WTC11 (cell line): ENCODE measurements around the gene FAM13A. TPM values are rescaled to one million over a fixed set of nuclear protein-coding genes. Genes with fewer than 3 reads are reported as not detected.

Experiments
- ATAC-seq: fragments of 200-7000 bp; cut with Tn5 transposase; 2 replicates; pipeline ENCODE4 v1.10.0; 2021; ENCODE audit warnings: mild to moderate bottlenecking, moderate library complexity
- CTCF ChIA-PET: fragments of 300-600 bp; sonication (Branson Sonifier 250); formaldehyde crosslinking; loops from one replicate; lab custom pipeline; 2021; ENCODE audit warnings: antibody characterized with exemption; lab: Charles Lee
- POLR2A ChIA-PET: fragments of 350-600 bp; sonication (Branson Sonifier 250); formaldehyde crosslinking; loops from one replicate; lab custom pipeline; 2021; ENCODE audit warnings: antibody characterized with exemption; lab: Charles Lee
- DNase-seq: peaks from one replicate; pipeline ENCODE4 v3.0.0; 2021; ENCODE audit warnings: low spot score
- H3K27ac Mint-ChIP-seq: 2 replicates; pipeline ENCODE4 v1.8.0; 2021; ENCODE audit warnings: mixed read lengths
- H3K27me3 Mint-ChIP-seq: 2 replicates; pipeline ENCODE4 v1.8.0; 2021; ENCODE audit warnings: low read depth, mild to moderate bottlenecking, moderate library complexity, mixed read lengths
- H3K36me3 Mint-ChIP-seq: 2 replicates; pipeline ENCODE4 v1.8.0; 2021; ENCODE audit warnings: mixed read lengths
- H3K4me1 Mint-ChIP-seq: 2 replicates; pipeline ENCODE4 v1.8.0; 2022; ENCODE audit warnings: mixed read lengths
- H3K4me3 Mint-ChIP-seq: 2 replicates; pipeline ENCODE4 v1.8.0; 2021; ENCODE audit warnings: mild to moderate bottlenecking, moderate library complexity, mixed read lengths
- H3K9me3 Mint-ChIP-seq: 2 replicates; pipeline ENCODE4 v1.8.0; 2021; ENCODE audit warnings: mixed read lengths
- CREB1 ChIP-seq: sonication (generic); formaldehyde crosslinking; IDR thresholded peaks from 2 replicates; pipeline ENCODE4 v1.8.0; 2023; ENCODE audit warnings: mild to moderate bottlenecking, missing genetic modification reagents
- CREM ChIP-seq: sonication (generic); formaldehyde crosslinking; IDR thresholded peaks from 2 replicates; pipeline ENCODE4 v1.8.1; 2022; ENCODE audit warnings: mild to moderate bottlenecking, missing genetic modification reagents, moderate library complexity
- ELF4 ChIP-seq: sonication (generic); formaldehyde crosslinking; IDR thresholded peaks from 2 replicates; pipeline ENCODE4 v1.8.1; 2022; ENCODE audit warnings: low read depth, mild to moderate bottlenecking, moderate library complexity, missing genetic modification reagents
- ETV6 ChIP-seq: sonication (generic); formaldehyde crosslinking; IDR thresholded peaks from 2 replicates; pipeline ENCODE4 v1.8.1; 2022; ENCODE audit warnings: mild to moderate bottlenecking, missing genetic modification reagents
- KAT7 ChIP-seq: sonication (generic); formaldehyde crosslinking; IDR thresholded peaks from 2 replicates; pipeline ENCODE4 v1.8.1; 2023; ENCODE audit warnings: missing genetic modification reagents, mild to moderate bottlenecking, borderline replicate concordance
- MXD4 ChIP-seq: fragments of 250-450 bp; sonication (Bioruptor Pico); IDR thresholded peaks from 2 replicates; pipeline ENCODE4 v1.8.0; 2021; ENCODE audit warnings: mild to moderate bottlenecking, moderate library complexity, borderline replicate concordance
- NR1H2 ChIP-seq: sonication (generic); formaldehyde crosslinking; IDR thresholded peaks from 2 replicates; pipeline ENCODE4 v1.9.0; 2021; ENCODE audit warnings: mild to moderate bottlenecking, moderate library complexity, missing genetic modification reagents
- RELA ChIP-seq: sonication (generic); formaldehyde crosslinking; IDR thresholded peaks from 2 replicates; pipeline ENCODE4 v1.8.1; 2022; ENCODE audit warnings: missing genetic modification reagents, mild to moderate bottlenecking, borderline replicate concordance
- RORB ChIP-seq: fragments of 250-450 bp; sonication (Bioruptor Pico); IDR thresholded peaks from 2 replicates; pipeline ENCODE4 v1.9.0; 2021; ENCODE audit warnings: mild to moderate bottlenecking
- SMAD4 ChIP-seq: sonication (generic); formaldehyde crosslinking; IDR thresholded peaks from 2 replicates; pipeline ENCODE4 v1.8.0; 2022; ENCODE audit warnings: mild to moderate bottlenecking, missing genetic modification reagents
- TEAD1 ChIP-seq: sonication (generic); formaldehyde crosslinking; IDR thresholded peaks from 2 replicates; pipeline ENCODE4 v1.8.0; 2022; ENCODE audit warnings: mild to moderate bottlenecking, missing genetic modification reagents
- TP53 ChIP-seq: sonication (generic); formaldehyde crosslinking; IDR thresholded peaks from 2 replicates; pipeline ENCODE4 v1.8.1; 2023; ENCODE audit warnings: mild to moderate bottlenecking, missing genetic modification reagents
- ZNF121 ChIP-seq: sonication (generic); formaldehyde crosslinking; IDR thresholded peaks from 2 replicates; pipeline ENCODE4 v1.8.0; 2023; ENCODE audit warnings: missing genetic modification reagents
- ZNF263 ChIP-seq: sonication (generic); formaldehyde crosslinking; IDR thresholded peaks from 2 replicates; pipeline ENCODE4 v1.8.1; 2022; ENCODE audit warnings: low read depth, mild to moderate bottlenecking, moderate library complexity, missing genetic modification reagents
- ZNF317 ChIP-seq: sonication (generic); formaldehyde crosslinking; IDR thresholded peaks from 2 replicates; pipeline ENCODE4 v1.8.1; 2023; ENCODE audit warnings: low read depth, mild to moderate bottlenecking, moderate library complexity, missing genetic modification reagents, borderline replicate concordance
- ZNF396 ChIP-seq: fragments of 250-450 bp; sonication (Bioruptor Pico); IDR thresholded peaks from 2 replicates; pipeline ENCODE4 v1.8.0; 2021; ENCODE audit warnings: mild to moderate bottlenecking, moderate library complexity, borderline replicate concordance
- ZNF416 ChIP-seq: fragments of 250-450 bp; sonication (Bioruptor Pico); IDR thresholded peaks from 2 replicates; pipeline ENCODE4 v1.9.0; 2021; ENCODE audit warnings: mild to moderate bottlenecking, inconsistent platforms
- total RNA-seq: library from RNA; stranded (reverse); gene quantifications from 3 replicates; pipeline ENCODE4 v1.2.3, GENCODE V29; 2021
- TF ChIP-seq, protein P1 (sequence below): sonication (generic); formaldehyde crosslinking; IDR thresholded peaks from 2 replicates; pipeline ENCODE4 v1.8.1; 2022; ENCODE audit warnings: mild to moderate bottlenecking, missing genetic modification reagents, moderate library complexity, borderline replicate concordance
- TF ChIP-seq, protein P2 (sequence below): fragments of 250-450 bp; sonication (Bioruptor Pico); IDR thresholded peaks from 2 replicates; pipeline ENCODE4 v1.9.0; 2021; ENCODE audit warnings: mild to moderate bottlenecking
- TF ChIP-seq, protein P3 (sequence below): sonication (generic); formaldehyde crosslinking; IDR thresholded peaks from 2 replicates; pipeline ENCODE4 v1.8.1; 2022; ENCODE audit warnings: mild to moderate bottlenecking, moderate library complexity, missing genetic modification reagents
- TF ChIP-seq, protein P4 (sequence below): sonication (generic); formaldehyde crosslinking; IDR thresholded peaks from 2 replicates; pipeline ENCODE4 v1.8.1; 2023; ENCODE audit warnings: mild to moderate bottlenecking, moderate library complexity, missing genetic modification reagents

Gene FAM13A
- total RNA-seq, 1 experiment from 2014 or later, result 14.6 TPM

DNA sequence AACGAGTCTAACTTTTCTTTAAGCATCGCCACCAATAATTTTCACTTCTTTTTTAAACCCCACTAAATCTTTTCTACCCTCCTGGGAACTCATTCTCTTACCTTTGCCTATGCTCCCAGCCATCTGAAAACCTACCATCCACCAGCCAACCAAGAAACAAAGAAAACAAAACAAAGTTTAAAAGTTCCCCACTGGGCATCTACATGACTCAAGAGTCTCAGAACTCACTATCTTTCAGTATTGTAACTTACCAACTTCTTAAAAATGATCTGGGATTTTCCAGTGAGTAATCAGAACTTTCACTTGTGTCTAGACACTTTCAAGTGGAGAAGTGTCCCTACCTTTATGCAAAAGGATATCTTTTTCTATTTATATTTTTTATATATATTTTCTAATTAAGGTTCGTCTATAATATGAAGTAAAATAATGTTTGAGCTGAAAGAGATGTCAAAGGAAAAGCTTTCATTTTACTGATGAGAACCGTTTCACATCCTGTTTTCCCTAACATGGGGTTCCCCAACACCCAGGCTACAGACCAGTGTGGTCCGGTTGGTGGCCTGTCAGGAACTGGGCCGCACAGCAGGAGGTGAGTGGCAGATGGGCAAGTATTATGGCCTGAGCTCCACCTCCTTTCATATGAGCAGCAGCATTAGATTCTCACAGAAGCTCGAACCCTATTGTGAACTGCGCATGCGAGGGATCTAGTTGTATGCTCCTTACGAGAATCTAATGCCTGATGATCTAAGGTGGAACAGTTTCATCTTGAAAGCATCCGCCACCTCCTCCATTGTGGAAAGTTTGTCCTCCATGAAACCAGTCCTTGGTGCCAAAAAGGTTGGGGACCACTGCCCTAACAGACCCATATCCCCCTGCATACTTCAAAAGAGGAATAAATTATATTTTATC is 44.5 kb upstream of the FAM13A start:
- no peak overlapping the region for H3K27ac Mint-ChIP-seq
- no peaks in the 10 kb centered on the region for H3K4me1 Mint-ChIP-seq
- H3K4me3 Mint-ChIP-seq, result no peak overlapping the region
- DNase-seq, result no peak
- peaks cover under 1% of the 10 kb centered on the region for H3K27me3 Mint-ChIP-seq
- ChIA-PET CTCF (no interaction called here), POLR2A (no interaction called here)
- no peak for ATAC-seq
- H3K36me3 Mint-ChIP-seq, result no peaks in the 10 kb centered on the region
- H3K9me3 Mint-ChIP-seq, result no peaks in the 10 kb centered on the region
- TF ChIP-seq, protein P1, sequence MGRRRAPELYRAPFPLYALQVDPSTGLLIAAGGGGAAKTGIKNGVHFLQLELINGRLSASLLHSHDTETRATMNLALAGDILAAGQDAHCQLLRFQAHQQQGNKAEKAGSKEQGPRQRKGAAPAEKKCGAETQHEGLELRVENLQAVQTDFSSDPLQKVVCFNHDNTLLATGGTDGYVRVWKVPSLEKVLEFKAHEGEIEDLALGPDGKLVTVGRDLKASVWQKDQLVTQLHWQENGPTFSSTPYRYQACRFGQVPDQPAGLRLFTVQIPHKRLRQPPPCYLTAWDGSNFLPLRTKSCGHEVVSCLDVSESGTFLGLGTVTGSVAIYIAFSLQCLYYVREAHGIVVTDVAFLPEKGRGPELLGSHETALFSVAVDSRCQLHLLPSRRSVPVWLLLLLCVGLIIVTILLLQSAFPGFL, result no peak
- TF ChIP-seq ZNF121 (CRISPR knock-in tag), result peak; percentile 74

DNA sequence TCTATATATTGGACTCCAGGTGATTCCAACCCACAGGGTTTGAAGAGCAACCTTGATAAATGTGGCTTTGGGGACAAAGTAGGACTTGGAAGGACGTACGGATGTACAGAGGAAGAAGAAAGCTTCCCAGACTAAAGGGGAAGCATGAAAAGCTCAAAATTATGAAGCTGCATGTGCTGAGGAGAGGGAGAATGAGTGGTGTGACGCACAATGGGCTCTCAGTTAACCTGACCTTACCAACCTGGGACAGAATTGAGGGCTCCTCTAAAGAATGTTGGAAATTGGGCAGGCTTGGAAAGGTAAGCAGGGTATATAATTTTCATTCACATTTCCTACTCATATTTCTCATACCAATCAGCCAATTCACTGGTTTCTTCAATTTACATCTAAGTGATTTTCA is 43.9 kb upstream of the FAM13A start:
- Mint-ChIP-seq H3K4me1 (no peaks in the 10 kb centered on the region), H3K27me3 (no peaks in the 10 kb centered on the region; the same call in 1 of the 2 replicates), H3K4me3 (no peak overlapping the region), H3K27ac (no peak overlapping the region), H3K9me3 (no peaks in the 10 kb centered on the region), H3K36me3 (no peaks in the 10 kb centered on the region)
- POLR2A ChIA-PET, result no interaction called here
- DNase-seq, result no peak
- CTCF ChIA-PET, result no interaction called here
- TF ChIP-seq TP53 (CRISPR knock-in tag) (no peak), MXD4 (CRISPR knock-in tag) (no peak), CREB1 (no peak), NR1H2 (CRISPR knock-in tag) (no peak), ETV6 (CRISPR knock-in tag) (no peak)
- ATAC-seq, result no peak

DNA sequence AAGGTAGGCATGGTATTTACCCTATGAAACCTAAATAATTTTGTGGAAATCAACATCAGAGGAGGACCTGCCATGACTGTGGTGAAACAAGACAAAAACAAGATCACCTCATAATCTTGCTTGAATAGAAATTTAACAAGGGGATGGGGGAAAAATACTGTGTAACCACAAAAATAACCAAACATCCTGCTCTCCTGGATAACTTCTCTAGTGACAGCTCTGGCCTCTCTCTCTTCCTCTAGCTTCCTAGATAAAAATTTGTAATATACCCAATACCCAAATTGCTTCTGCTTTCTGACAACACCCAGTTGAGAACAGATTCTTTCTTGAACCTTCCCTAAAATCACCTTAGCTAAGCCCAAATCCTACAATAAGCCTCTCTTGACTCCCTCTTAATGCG is 42.5 kb upstream of the FAM13A start:
- Mint-ChIP-seq H3K27ac (no peak overlapping the region), H3K27me3 (peaks cover 4% of the 10 kb centered on the region; the same call in 1 of the 2 replicates), H3K36me3 (no peaks in the 10 kb centered on the region), H3K4me1 (no peaks in the 10 kb centered on the region), H3K4me3 (no peak overlapping the region), H3K9me3 (no peaks in the 10 kb centered on the region)
- CTCF ChIA-PET, result no interaction called here
- DNase-seq, result no peak
- no peak for TF ChIP-seq SMAD4
- no peak for ATAC-seq
- POLR2A ChIA-PET, result no interaction called here

DNA sequence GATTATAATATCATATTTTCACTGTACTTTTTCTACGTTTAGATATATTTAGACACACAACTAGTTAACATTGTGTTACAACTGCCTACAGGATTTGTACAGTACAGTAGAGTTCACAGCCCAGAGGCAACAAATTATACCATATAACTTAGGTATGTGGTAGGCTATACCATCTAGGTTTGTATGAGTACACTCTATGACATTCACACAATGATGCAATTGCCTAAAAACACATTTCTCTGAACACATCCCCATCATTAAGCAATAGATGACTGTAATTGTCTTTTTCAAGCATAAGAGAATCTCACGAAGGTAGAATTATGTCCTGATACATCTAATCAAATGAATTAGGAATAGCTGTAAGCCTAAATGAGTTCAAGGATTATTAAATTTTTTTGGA is 42.0 kb upstream of the FAM13A start:
- no peak for DNase-seq
- ChIA-PET CTCF (no interaction called here), POLR2A (no interaction called here)
- no peak overlapping the region for H3K27ac Mint-ChIP-seq
- H3K27me3 Mint-ChIP-seq, result peaks cover 4% of the 10 kb centered on the region; the same call in 1 of the 2 replicates
- H3K4me3 Mint-ChIP-seq, result no peak overlapping the region
- H3K9me3 Mint-ChIP-seq, result no peaks in the 10 kb centered on the region
- no peaks in the 10 kb centered on the region for H3K36me3 Mint-ChIP-seq
- H3K4me1 Mint-ChIP-seq, result no peaks in the 10 kb centered on the region
- no peak for ATAC-seq
- no peak for TF ChIP-seq KAT7 (CRISPR knock-in tag)
- TF ChIP-seq RORB (CRISPR knock-in tag), result no peak
- TF ChIP-seq ELF4, result no peak
- no peak for TF ChIP-seq CREM (CRISPR knock-in tag)
- no peak for TF ChIP-seq ZNF317 (CRISPR knock-in tag)
- TF ChIP-seq TEAD1 (CRISPR knock-in tag), result no peak
- TF ChIP-seq, protein P2, sequence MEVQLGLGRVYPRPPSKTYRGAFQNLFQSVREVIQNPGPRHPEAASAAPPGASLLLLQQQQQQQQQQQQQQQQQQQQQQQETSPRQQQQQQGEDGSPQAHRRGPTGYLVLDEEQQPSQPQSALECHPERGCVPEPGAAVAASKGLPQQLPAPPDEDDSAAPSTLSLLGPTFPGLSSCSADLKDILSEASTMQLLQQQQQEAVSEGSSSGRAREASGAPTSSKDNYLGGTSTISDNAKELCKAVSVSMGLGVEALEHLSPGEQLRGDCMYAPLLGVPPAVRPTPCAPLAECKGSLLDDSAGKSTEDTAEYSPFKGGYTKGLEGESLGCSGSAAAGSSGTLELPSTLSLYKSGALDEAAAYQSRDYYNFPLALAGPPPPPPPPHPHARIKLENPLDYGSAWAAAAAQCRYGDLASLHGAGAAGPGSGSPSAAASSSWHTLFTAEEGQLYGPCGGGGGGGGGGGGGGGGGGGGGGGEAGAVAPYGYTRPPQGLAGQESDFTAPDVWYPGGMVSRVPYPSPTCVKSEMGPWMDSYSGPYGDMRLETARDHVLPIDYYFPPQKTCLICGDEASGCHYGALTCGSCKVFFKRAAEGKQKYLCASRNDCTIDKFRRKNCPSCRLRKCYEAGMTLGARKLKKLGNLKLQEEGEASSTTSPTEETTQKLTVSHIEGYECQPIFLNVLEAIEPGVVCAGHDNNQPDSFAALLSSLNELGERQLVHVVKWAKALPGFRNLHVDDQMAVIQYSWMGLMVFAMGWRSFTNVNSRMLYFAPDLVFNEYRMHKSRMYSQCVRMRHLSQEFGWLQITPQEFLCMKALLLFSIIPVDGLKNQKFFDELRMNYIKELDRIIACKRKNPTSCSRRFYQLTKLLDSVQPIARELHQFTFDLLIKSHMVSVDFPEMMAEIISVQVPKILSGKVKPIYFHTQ (CRISPR knock-in tag), result no peak
- TF ChIP-seq ZNF396 (CRISPR knock-in tag), result no peak
- TF ChIP-seq RELA (CRISPR knock-in tag), result no peak
- TF ChIP-seq, protein P3, sequence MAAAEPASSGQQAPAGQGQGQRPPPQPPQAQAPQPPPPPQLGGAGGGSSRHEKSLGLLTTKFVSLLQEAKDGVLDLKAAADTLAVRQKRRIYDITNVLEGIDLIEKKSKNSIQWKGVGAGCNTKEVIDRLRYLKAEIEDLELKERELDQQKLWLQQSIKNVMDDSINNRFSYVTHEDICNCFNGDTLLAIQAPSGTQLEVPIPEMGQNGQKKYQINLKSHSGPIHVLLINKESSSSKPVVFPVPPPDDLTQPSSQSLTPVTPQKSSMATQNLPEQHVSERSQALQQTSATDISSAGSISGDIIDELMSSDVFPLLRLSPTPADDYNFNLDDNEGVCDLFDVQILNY, result no peak
- no peak for TF ChIP-seq TP53 (CRISPR knock-in tag)
- TF ChIP-seq ZNF263 (CRISPR knock-in tag), result no peak
- TF ChIP-seq CREB1, result no peak
- TF ChIP-seq, protein P4, sequence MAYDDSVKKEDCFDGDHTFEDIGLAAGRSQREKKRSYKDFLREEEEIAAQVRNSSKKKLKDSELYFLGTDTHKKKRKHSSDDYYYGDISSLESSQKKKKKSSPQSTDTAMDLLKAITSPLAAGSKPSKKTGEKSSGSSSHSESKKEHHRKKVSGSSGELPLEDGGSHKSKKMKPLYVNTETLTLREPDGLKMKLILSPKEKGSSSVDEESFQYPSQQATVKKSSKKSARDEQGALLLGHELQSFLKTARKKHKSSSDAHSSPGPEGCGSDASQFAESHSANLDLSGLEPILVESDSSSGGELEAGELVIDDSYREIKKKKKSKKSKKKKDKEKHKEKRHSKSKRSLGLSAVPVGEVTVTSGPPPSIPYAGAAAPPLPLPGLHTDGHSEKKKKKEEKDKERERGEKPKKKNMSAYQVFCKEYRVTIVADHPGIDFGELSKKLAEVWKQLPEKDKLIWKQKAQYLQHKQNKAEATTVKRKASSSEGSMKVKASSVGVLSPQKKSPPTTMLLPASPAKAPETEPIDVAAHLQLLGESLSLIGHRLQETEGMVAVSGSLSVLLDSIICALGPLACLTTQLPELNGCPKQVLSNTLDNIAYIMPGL (CRISPR knock-in tag), result no peak
- TF ChIP-seq ZNF416 (CRISPR knock-in tag), result no peak
